Ecto neural progenitor cell (in vitro differentiated cells): ENCODE measurements around the gene VPS51.
A peak's percentile ranks its signal among the peaks of the same experiment; 100 is the strongest.

Experiments
- DNase-seq: peaks from one replicate; pipeline ENCODE4 v3.0.0-alpha.2; 2018; ENCODE audit warnings: low spot score

VPS51 gene

GRCh38 chr11:65119670-65119995 lies 23.6 kb downstream of the VPS51 start:
- no peak for DNase-seq

- DNase-seq: no peak
Measured at GRCh38 chr11:65120831-65121230, 24.8 kb downstream of the VPS51 start.

GRCh38 chr11:65121447-65121864 lies 25.4 kb downstream of the VPS51 start:
- DNase-seq: peak; percentile 52

- peak; percentile 97 for DNase-seq
Measured at GRCh38 chr11:65121865-65122696, 26.1 kb downstream of the VPS51 start, which contains the start of the genes FAU and MRPL49. TSS of gene FAU (minus strand) at chr11:65122134. CDS start at chr11:65121813, 321 bp downstream. TSS of gene MRPL49 (plus strand) at chr11:65122321. CDS start at chr11:65122347, 26 bp downstream.

- no peak for DNase-seq
Measured at GRCh38 chr11:65124480-65125196, 28.6 kb downstream of the VPS51 start.

- DNase-seq: no peak
Measured at GRCh38 chr11:65125197-65126056, 29.4 kb downstream of the VPS51 start.

- DNase-seq: no peak
Measured at GRCh38 chr11:65126624-65127274, 30.7 kb downstream of the VPS51 start.

- DNase-seq: no peak
Measured at GRCh38 chr11:65127473-65128181, 31.6 kb downstream of the VPS51 start.

GRCh38 chr11:65128182-65129145 lies 32.5 kb downstream of the VPS51 start:
- DNase-seq: no peak

- no peak for DNase-seq
Measured at GRCh38 chr11:65129649-65130441, 33.8 kb downstream of the VPS51 start.

GRCh38 chr11:65130631-65131416 lies 34.8 kb downstream of the VPS51 start:
- DNase-seq: no peak

GRCh38 chr11:65131417-65131776 lies 35.4 kb downstream of the VPS51 start:
- no peak for DNase-seq

GRCh38 chr11:65131895-65132237 lies 35.9 kb downstream of the VPS51 start:
- DNase-seq: no peak

- no peak for DNase-seq
Measured at GRCh38 chr11:65132238-65132987, 36.4 kb downstream of the VPS51 start.

- DNase-seq: no peak
Measured at GRCh38 chr11:65132988-65133700, 37.1 kb downstream of the VPS51 start.

GRCh38 chr11:65133724-65134123 lies 37.7 kb downstream of the VPS51 start:
- DNase-seq: no peak
